ENCODE data around the gene MKX. TPM values are rescaled to one million over a fixed set of nuclear protein-coding genes. Genes with fewer than 3 reads are reported as not detected.

The MKX gene
- total RNA-seq, 1 donor: not detected

DNA sequence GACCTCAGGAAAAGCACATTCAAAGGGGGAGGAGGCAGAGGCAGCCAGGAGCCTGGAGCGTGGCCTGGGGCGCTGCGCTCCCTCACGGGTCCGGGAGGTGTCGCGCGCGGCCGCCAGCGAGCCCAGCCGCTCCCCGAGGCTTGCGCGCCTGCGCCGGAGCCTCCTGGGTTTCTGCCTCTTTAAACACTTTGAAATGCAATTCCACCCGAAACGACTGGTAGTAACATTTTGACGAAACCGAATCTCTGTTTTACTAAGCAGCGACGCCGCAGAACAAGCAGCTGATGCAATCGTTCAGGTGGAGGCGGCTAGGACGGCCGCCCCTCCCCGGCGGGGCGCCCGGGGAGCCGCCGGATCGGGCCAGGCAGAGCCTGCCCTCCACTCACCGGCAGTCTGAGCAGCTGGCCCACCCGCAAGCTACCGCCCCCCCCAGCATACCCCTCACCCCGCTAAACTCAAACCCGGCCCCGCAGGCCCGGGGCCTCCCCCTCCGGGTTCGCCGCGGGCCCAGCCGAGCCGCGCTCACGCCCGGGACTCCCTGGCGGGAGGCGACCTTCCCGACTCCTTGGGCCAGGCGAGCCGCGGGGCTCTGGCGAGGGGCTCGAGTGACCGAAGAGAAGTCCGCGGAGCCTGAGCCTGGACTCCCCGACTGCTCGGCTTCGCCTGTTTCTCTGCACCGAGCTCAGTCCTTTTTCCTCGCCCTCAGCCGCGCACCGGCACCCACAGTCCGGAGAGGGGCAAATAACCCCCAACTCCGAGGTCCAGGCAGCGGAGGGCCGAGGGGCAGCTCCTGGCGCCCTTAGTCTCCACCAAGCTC lies 3.2 kb downstream of the MKX start:
- DNase-seq (ENCODE audit: low read depth in 2 of 3, low spot score in 2 of 3): peak; percentile 57 to 78 (median 64)

GRCh38 chr10:27741173-27742091 lies 4.2 kb downstream of the MKX start:
- peak in 1 of 3 donors; percentile 6 for DNase-seq (ENCODE audit: low read depth in 2 of 3, low spot score in 2 of 3)

GRCh38 chr10:27736396-27736795 lies 9.2 kb downstream of the MKX start:
- DNase-seq (ENCODE audit: low read depth in 2 of 3, low spot score in 2 of 3): no peak

GRCh38 chr10:27730041-27730440 lies 15.6 kb downstream of the MKX start:
- no peak for DNase-seq (ENCODE audit: low read depth in 2 of 3, low spot score in 2 of 3)

DNA sequence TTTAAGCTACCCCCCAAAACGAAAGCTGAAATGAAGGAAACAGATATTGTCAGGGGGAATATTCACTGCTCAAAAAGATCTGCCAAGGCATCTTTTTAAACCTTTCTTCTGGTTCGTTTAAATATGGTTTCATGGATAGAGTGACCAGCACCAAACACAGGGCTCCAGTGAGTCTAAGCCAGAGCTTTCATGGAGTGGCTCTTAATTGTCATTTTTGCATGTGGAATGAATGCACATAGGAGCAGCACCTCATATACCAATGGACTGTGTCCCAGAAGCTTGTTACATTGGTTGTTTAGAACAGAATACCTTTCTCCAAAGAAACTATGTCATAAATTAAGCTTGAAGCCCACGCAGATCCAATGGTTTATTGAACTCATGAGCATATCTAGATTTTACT lies 17.3 kb downstream of the MKX start:
- DNase-seq (ENCODE audit: low read depth in 2 of 3, low spot score in 2 of 3): no peak

- DNase-seq (ENCODE audit: low read depth in 2 of 3, low spot score in 2 of 3): peak in 1 of 3 donors; percentile 21
Observed at GRCh38 chr10:27724287-27724686, 21.3 kb downstream of the MKX start.

GRCh38 chr10:27723436-27723835 lies 22.2 kb downstream of the MKX start:
- no peak for DNase-seq (ENCODE audit: low read depth in 2 of 3, low spot score in 2 of 3)

GRCh38 chr10:27720529-27720928 lies 25.1 kb downstream of the MKX start:
- no peak for DNase-seq (ENCODE audit: low read depth in 2 of 3, low spot score in 2 of 3)

DNA sequence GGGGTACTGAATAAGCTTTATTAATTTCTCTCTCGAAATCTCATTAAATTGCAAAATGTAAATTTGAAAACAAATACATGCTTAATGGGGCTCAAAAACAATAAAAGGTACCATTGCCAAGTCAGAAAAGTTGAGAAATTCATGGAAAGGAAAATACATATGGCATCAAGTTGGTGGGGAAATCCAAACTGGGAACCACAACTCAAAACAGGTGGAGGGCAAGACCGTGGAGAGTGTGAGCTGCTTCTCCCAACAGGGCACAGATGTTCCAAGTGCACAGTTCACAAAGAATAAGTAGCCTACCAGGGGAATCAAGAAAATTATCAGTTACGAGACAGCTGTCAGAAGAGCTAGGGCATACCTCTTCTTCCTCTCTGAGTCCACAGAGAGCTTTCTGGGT lies 26.6 kb downstream of the MKX start:
- DNase-seq (ENCODE audit: low read depth in 2 of 3, low spot score in 2 of 3): no peak

DNA sequence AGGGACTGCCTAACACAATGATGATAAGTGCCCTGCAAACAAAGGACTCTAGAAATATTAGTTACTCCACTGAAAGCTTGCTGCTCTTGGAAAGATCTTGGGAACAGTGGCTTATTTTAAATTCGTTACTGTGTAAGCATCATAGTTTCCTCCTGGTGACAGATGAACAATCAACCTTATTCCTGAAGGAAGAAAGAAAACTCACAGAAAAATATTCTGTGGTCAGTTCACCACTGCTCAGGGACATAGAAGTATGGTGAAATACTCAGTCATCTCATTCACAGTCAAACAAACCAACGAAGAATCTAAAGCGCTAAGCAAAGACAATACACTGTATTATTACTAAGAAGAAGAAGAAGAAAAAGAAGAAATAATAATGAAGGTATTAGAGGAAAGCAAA lies 27.8 kb downstream of the MKX start:
- DNase-seq (ENCODE audit: low read depth in 2 of 3, low spot score in 2 of 3): no peak

DNA sequence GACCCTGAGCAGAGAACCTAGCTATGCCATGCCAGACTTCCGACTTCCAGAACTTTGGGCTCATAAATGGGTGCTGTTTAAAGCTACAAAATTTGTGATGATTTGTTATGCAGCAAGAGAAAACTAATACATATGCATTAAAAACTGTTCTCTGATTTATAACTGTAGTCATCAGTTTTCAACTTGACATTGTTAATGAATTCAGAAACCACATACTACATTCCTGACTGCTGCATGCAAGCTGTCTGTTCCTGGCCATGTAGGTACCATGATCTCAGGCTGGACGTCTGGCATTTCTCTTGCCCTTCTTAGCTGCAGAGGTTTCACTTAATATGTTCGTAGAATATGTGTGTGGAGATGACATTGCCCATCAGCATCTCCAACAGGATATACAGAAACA lies 28.4 kb downstream of the MKX start:
- DNase-seq (ENCODE audit: low read depth in 2 of 3, low spot score in 2 of 3): no peak

DNA sequence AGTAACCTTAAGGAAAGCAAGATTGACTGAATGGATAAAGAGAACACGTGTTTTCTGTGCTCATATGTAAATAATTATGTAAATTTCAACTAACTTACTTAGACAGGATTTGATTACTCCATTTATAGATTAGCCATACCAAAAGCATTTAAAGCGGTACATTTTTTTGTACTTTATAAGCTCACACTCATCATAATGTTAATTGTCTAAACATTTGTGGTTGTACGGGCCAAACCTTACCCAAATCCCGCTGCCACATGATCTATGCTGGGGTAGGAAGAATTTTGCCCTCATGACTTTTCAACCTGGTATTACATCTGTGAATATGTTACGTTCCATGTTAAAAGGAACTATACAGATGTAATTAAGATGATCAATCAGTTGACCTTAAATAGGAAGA lies 29.1 kb downstream of the MKX start:
- no peak for DNase-seq (ENCODE audit: low read depth in 2 of 3, low spot score in 2 of 3)

DNA sequence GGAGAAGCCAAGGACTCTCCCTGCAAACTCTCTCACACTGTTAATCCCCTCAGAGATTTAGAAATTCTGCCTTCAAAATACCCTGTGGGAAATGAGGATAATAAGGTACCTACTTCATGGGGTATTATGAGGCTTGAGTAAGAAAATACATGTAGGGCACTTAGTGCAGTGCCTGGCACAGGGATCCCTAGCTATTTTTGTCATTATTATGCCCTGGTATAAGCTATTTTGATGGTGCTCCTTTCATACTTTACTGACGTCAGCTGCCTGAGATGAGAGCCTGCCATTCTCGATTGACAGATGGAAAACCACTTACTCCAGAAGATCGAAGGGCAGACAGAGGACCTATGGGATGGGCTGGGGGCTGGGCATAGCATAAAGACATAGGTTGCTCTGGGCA lies 30.1 kb downstream of the MKX start:
- DNase-seq (ENCODE audit: low read depth in 2 of 3, low spot score in 2 of 3): no peak

- DNase-seq (ENCODE audit: low read depth in 2 of 3, low spot score in 2 of 3): no peak
Observed at GRCh38 chr10:27714349-27714748, 31.3 kb downstream of the MKX start.

DNA sequence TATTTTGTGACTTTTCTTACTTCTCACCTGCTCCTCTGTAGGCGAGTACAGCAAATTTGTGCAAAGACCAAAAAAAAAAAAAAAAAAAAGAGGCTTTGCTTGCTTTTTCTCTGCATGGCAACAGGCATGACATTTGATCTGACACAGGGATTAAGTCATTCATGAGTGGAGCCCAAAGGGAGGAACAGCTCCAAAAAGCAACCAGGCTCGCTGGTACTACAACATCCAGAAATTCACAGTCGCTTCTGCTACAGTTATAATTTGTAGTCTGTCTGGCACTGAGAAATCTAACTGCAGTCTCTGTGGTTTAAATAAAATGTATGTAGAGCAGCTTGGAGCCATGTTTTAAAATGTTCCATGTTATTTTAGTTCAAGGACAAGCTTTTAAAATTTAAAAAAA lies 31.7 kb downstream of the MKX start:
- DNase-seq (ENCODE audit: low read depth in 2 of 3, low spot score in 2 of 3): peak in 1 of 3 donors; percentile 27

GRCh38 chr10:27710014-27710413 lies 35.6 kb downstream of the MKX start:
- DNase-seq (ENCODE audit: low read depth in 2 of 3, low spot score in 2 of 3): no peak

DNA sequence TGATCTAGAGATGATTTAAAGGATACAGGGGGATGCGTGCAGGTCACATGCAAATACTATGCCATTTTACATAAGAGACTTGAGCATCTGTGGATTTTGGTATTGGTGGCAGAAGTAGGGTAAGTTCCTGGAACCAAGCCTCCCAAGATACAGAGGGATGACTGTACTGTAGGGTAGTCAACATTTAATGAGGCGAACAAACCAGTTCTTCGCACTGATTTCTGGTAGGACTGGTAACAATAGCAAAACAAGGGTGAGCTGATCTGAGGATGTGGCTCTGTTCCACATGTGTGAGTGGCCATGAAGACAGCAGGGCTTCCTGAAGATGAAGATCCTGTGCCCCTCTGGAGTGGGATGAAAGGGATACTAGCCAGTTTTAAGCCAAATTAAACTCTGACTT lies 36.3 kb downstream of the MKX start:
- DNase-seq (ENCODE audit: low read depth in 2 of 3, low spot score in 2 of 3): no peak

DNA sequence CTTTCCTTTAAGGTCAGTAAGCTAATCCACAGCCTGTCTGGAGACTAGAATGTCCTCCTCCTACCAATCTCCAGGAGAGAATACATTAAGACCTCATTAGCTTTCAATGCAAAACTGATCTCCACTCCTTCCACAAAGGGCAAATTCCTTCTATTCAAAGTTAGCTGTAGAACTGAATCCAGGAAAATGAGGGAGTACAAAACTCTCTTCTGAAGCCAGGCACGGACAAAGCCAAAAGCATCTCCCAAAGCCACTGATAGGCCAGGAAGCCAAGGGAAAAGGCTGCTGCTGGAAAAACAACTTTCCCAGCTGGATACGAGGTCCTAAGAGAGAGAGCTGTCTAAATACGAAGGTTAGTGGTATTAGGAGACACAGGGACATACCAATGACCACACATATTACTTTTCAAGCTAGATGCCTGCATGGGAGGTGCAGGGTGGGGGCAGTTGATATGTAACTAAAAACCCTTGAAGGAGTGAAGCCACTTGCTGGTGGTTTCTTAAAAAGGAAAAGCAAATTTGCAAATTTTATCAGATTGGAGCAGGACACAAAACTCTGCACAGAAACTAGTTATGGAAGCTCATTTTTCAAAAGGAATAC lies 43.6 kb downstream of the MKX start:
- DNase-seq (ENCODE audit: low read depth in 2 of 3, low spot score in 2 of 3): no peak

DNA sequence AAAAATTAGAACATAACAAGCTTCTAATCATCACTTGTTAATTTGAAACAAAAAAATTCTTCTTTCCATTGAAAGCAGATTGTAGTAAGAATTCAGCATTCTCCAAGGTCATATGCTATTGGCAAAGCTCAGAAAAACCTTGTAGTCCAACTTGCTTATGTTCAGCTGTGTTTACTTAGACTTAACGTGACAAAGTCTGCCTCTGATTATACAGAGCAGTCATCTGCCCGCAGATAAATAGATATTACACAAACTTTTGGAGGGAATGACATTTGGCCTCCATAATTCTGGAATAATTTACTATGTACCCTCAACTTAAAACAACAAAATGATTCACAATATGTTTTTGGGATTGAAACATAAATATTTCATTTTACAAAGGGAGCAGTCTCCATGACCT lies 45.8 kb downstream of the MKX start:
- DNase-seq (ENCODE audit: low read depth in 2 of 3, low spot score in 2 of 3): no peak

- no peak for DNase-seq (ENCODE audit: low read depth in 2 of 3, low spot score in 2 of 3)
Observed at GRCh38 chr10:27698961-27699360, 46.7 kb downstream of the MKX start.

DNA sequence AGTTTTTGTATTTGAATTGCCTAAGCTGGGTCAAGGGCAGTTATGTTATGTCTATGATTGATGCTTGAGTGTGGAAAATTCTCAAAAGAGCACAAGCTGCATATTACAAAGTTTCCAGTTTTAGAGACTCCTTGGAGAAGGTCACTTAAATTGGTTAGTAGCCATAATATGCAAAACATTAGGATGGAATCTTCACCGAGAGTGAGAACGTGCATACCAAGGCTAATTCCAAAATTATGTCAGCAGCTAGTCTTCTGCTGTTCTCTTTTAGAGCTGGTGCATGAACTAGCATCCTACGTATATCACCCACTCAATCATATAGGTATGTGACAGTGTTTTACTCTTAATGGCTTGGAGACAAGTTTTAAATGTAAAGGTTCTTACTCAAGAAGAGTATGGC lies 49.2 kb downstream of the MKX start:
- no peak for DNase-seq (ENCODE audit: low read depth in 2 of 3, low spot score in 2 of 3)

Measured in hematopoietic multipotent progenitor cell (in vitro differentiated cells).